ENCODE data around the gene APLNR. TPM values are rescaled to one million over a fixed set of nuclear protein-coding genes. Genes with fewer than 3 reads are reported as not detected.

APLNR gene
- total and polyA plus RNA-seq, 10 of the 15 experiments (the other 5 are each of a cell fraction or from before 2014, with no cell fraction given) = 0.11 TPM; not detected in 9

- ATAC-seq = no peak
- H3K79me2 ChIP-seq (ENCODE audit: control insufficient read depth, insufficient read depth, low read length) = no peaks in the 10 kb centered on the region
- H3K4me1 ChIP-seq (ENCODE audit: control insufficient read depth, insufficient read depth, low read length) = no peaks in the 10 kb centered on the region
- peaks cover 0 to 2% of the 10 kb centered on the region in 2 experiments; a peak in 3 of 4 replicates for H3K27me3 ChIP-seq (replicated peaks in 1 of 2; ENCODE audit: control insufficient read depth in 2 of 2, insufficient read depth in 2 of 2, low read length in 1 of 2)
- FAIRE-seq = no peak
- no peak overlapping the region for H3K4me2 ChIP-seq (ENCODE audit: control insufficient read depth, insufficient read depth)
- H2AFZ ChIP-seq (ENCODE audit: control insufficient read depth, low read depth, low read length) = no peak overlapping the region
- BruUV-seq (replicated peaks) = no TSS peak
- in situ Hi-C loops (cut with MboI) = no loop called here
- H3K9ac ChIP-seq (ENCODE audit: control insufficient read depth, insufficient read depth, low read length) = no peak overlapping the region
- no peak overlapping the region for H3K4me3 ChIP-seq
- no peaks in the 10 kb centered on the region for H3K36me3 ChIP-seq (ENCODE audit: control insufficient read depth in 2 of 2, insufficient read depth in 2 of 2, low read length in 1 of 2)
- ChIA-PET POLR2A (no interaction called here), RAD21 (ENCODE audit: unreplicated experiment) (no interaction called here), CTCF (interaction anchor here (1.4 kb wide), 1 partner anchor 13 kb away, joined by 4 read pairs; no protein-coding TSS in a partner anchor), SMC1A (ENCODE audit: uncharacterized antibody, unreplicated experiment) (no interaction called here)
- no peak overlapping the region for H3K27ac ChIP-seq (ENCODE audit: control insufficient read depth, insufficient read depth)
- TF ChIP-seq GATAD2B (conservative IDR thresholded peaks at IDR 0.05; ENCODE audit: low read depth) (no peak), PBX3 (IDR thresholded peaks at IDR 0.05; ENCODE audit: insufficient replicate concordance, low read depth, low read length) (no peak), ASH2L (IDR thresholded peaks at IDR 0.05; ENCODE audit: borderline replicate concordance, low read depth) (no peak), BMI1 (IDR thresholded peaks at IDR 0.05; ENCODE audit: borderline replicate concordance) (no peak)
- intact Hi-C loops (cut with micrococcal nuclease; ENCODE audit: unreplicated experiment) = no loop called here
- H4K20me1 ChIP-seq (ENCODE audit: control insufficient read depth, insufficient read depth) = no peaks in the 10 kb centered on the region
- no peak for DNase-seq (ENCODE audit: low read depth, low spot score)
- H3K9me3 ChIP-seq (replicated peaks; ENCODE audit: control insufficient read depth, insufficient read depth, low read length) = no peaks in the 10 kb centered on the region
- 43% methylated on average over 39 of the region's 39 CpGs for WGBS (ENCODE audit: insufficient coverage, insufficient replicate concordance, low lambda C conversion rate, missing lambda C conversion rate)
Observed at GRCh38 chr11:57235761-57236703, 1.0 kb downstream of the APLNR start.

DNA sequence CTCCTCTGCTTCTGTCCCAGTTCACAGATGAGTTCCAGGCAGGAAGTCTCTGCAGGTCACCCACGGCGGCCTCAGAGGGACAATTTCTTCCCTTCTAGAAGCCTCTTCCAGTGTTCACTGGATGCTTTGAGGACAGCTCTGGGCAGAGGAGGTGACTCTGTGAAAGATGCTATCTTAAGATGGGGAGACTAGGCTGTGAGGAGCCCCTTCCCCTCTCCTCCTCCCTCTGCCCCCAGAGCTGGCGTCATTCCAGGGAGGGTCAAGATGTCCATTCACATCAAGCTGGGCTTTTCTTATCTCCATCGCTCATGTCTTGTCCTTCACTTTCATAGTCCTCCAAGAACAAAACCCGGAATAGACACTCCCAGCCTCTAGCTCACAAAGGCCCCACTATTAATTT lies 3.3 kb downstream of the APLNR start:
- H3K4me3 ChIP-seq = no peak overlapping the region
- no peaks in the 10 kb centered on the region for H3K9me3 ChIP-seq (replicated peaks; ENCODE audit: control insufficient read depth, insufficient read depth, low read length)
- H3K4me2 ChIP-seq (ENCODE audit: control insufficient read depth, insufficient read depth) = no peak overlapping the region
- no peaks in the 10 kb centered on the region for H4K20me1 ChIP-seq (ENCODE audit: control insufficient read depth, insufficient read depth)
- SMC1A ChIA-PET (ENCODE audit: uncharacterized antibody, unreplicated experiment) = no interaction called here
- in situ Hi-C loops (cut with MboI) = no loop called here
- H2AFZ ChIP-seq (ENCODE audit: control insufficient read depth, low read depth, low read length) = no peak overlapping the region
- no peak for FAIRE-seq
- H3K79me2 ChIP-seq (ENCODE audit: control insufficient read depth, insufficient read depth, low read length) = no peaks in the 10 kb centered on the region
- DNase-seq (ENCODE audit: low read depth, low spot score) = no peak
- ATAC-seq = no peak
- H3K9ac ChIP-seq (ENCODE audit: control insufficient read depth, insufficient read depth, low read length) = no peak overlapping the region
- RAD21 ChIA-PET (ENCODE audit: unreplicated experiment) = no interaction called here
- TF ChIP-seq POLR2A (IDR thresholded peaks at IDR 0.05; ENCODE audit: low read depth, low read length) (no peak), WRNIP1 (IDR thresholded peaks at IDR 0.05; ENCODE audit: borderline replicate concordance, low read depth, low read length) (no peak), RELA (IDR thresholded peaks at IDR 0.05; ENCODE audit: borderline replicate concordance, partially characterized antibody) (no peak), MEF2A (IDR thresholded peaks at IDR 0.05; ENCODE audit: insufficient read depth, low read depth, low read length) (no peak), IRF3 (IDR thresholded peaks at IDR 0.05) (no peak), TCF7 (IDR thresholded peaks at IDR 0.05; ENCODE audit: borderline replicate concordance) (no peak), ZSCAN29 (IDR thresholded peaks at IDR 0.05) (no peak)
- H3K36me3 ChIP-seq (ENCODE audit: control insufficient read depth in 2 of 2, insufficient read depth in 2 of 2, low read length in 1 of 2) = no peaks in the 10 kb centered on the region
- H3K27ac ChIP-seq (ENCODE audit: control insufficient read depth, insufficient read depth) = no peak overlapping the region
- 13% methylated on average over 5 of the region's 5 CpGs for WGBS (ENCODE audit: insufficient coverage, insufficient replicate concordance, low lambda C conversion rate, missing lambda C conversion rate)
- no TSS peak for BruUV-seq (replicated peaks)
- POLR2A ChIA-PET = no interaction called here
- peaks cover 0 to 4% of the 10 kb centered on the region in 2 experiments; a peak in 3 of 4 replicates for H3K27me3 ChIP-seq (replicated peaks in 1 of 2; ENCODE audit: control insufficient read depth in 2 of 2, insufficient read depth in 2 of 2, low read length in 1 of 2)
- intact Hi-C loops (cut with micrococcal nuclease; ENCODE audit: unreplicated experiment) = no loop called here
- CTCF ChIA-PET = interaction anchor here (1.2 kb wide), 1 partner anchor 15 kb away, joined by 4 read pairs; no protein-coding TSS in a partner anchor
- H3K4me1 ChIP-seq (ENCODE audit: control insufficient read depth, insufficient read depth, low read length) = no peaks in the 10 kb centered on the region
